Neural cell (in vitro differentiated cells): ENCODE data around the gene AMIGO3. TPM values are rescaled to one million over a fixed set of nuclear protein-coding genes. Genes with fewer than 3 reads are reported as not detected.
A peak's percentile ranks its signal among the peaks of the same experiment; 100 is the strongest.
"Not testable (repeated sequence)": the region's sequence is repeated elsewhere in the genome, so short reads cannot be mapped to it uniquely, and the experiment has no call there.

ENCODE experiments used
- H2AFZ ChIP-seq: fragments of 200-600, 300-800 bp; sonication (generic), shearing (Covaris generic); 2 replicates; pipeline ENCODE4 v1.6.0; 2014; ENCODE audit warnings: low read depth, mild to moderate bottlenecking, antibody characterized with exemption, low read length, moderate library complexity
- H3F3A ChIP-seq: fragments of 200-600 bp; shearing (Covaris generic); 2 replicates; pipeline ENCODE4 v1.6.1; 2016; ENCODE audit warnings: mild to moderate bottlenecking, moderate library complexity, mixed read lengths, antibody characterized with exemption, low read length; ENCODE audit not compliant: insufficient read depth, poor library complexity, severe bottlenecking
- H3K27ac ChIP-seq: fragments of 200-600, 300-800 bp; sonication (generic), shearing (Covaris generic); 2 replicates; pipeline ENCODE4 v1.5.1; 2014; ENCODE audit warnings: mild to moderate bottlenecking, low read length, moderate library complexity
- H3K27me3 ChIP-seq: fragments of 300-800, 200-600 bp; sonication (generic), shearing (Covaris generic); 2 replicates; pipeline ENCODE4 v1.6.0; 2014; ENCODE audit warnings: mild to moderate bottlenecking, low read depth, low read length, moderate library complexity; ENCODE audit not compliant: insufficient read depth
- H3K36me3 ChIP-seq: fragments of 300-800, 200-600 bp; sonication (generic), shearing (Covaris generic); 2 replicates; pipeline ENCODE4 v1.5.1; 2014; ENCODE audit warnings: mild to moderate bottlenecking, antibody characterized with exemption, low read length, moderate library complexity; ENCODE audit not compliant: insufficient read depth
- H3K4me2 ChIP-seq: fragments of 300-800, 200-600 bp; sonication (generic), shearing (Covaris generic); 2 replicates; pipeline ENCODE4 v1.6.0; 2014; ENCODE audit warnings: mild to moderate bottlenecking, low read length
- H3K4me3 ChIP-seq: fragments of 300-800, 200-600 bp; sonication (generic), shearing (Covaris generic); 2 replicates; pipeline ENCODE4 v1.5.1; 2014; ENCODE audit warnings: mild to moderate bottlenecking, low read length, moderate library complexity
- H3K79me2 ChIP-seq: fragments of 200-600 bp; shearing (Covaris generic); replicated peaks from 2 replicates; pipeline ENCODE4 v1.6.0; 2014; ENCODE audit warnings: mild to moderate bottlenecking, low read length, moderate library complexity; ENCODE audit not compliant: insufficient read depth
- H3K9ac ChIP-seq: fragments of 300-800, 200-600 bp; sonication (generic), shearing (Covaris generic); 2 replicates; pipeline ENCODE4 v1.6.1; 2016; ENCODE audit warnings: mild to moderate bottlenecking, low read length, mixed read lengths
- H3K9me2 ChIP-seq: fragments of 200-600 bp; shearing (Covaris generic); 2 replicates; pipeline ENCODE4 v1.6.1; 2016; ENCODE audit warnings: mild to moderate bottlenecking, low read length, mixed read lengths; ENCODE audit not compliant: insufficient read depth
- H3K9me3 ChIP-seq: fragments of 200-600, 300-800 bp; sonication (generic), shearing (Covaris generic); 2 replicates; pipeline ENCODE4 v1.6.1; 2016; ENCODE audit warnings: mild to moderate bottlenecking, mixed run types, low read length, moderate library complexity, mixed read lengths
- H4K20me1 ChIP-seq: fragments of 200-600 bp; shearing (Covaris generic); 2 replicates; pipeline ENCODE4 v1.6.1; 2016; ENCODE audit warnings: mild to moderate bottlenecking, mixed run types; ENCODE audit not compliant: insufficient read depth
- polyA plus RNA-seq: library from polyadenylated mRNA; depleted of rRNA; stranded (reverse); fragments of >200 nt; gene quantifications from 2 replicates; pipeline ENCODE4 v1.2.3, GENCODE V29; 2014

The AMIGO3 gene
- polyA plus RNA-seq, 1 donor from 2014 or later, result 4.0 TPM

DNA sequence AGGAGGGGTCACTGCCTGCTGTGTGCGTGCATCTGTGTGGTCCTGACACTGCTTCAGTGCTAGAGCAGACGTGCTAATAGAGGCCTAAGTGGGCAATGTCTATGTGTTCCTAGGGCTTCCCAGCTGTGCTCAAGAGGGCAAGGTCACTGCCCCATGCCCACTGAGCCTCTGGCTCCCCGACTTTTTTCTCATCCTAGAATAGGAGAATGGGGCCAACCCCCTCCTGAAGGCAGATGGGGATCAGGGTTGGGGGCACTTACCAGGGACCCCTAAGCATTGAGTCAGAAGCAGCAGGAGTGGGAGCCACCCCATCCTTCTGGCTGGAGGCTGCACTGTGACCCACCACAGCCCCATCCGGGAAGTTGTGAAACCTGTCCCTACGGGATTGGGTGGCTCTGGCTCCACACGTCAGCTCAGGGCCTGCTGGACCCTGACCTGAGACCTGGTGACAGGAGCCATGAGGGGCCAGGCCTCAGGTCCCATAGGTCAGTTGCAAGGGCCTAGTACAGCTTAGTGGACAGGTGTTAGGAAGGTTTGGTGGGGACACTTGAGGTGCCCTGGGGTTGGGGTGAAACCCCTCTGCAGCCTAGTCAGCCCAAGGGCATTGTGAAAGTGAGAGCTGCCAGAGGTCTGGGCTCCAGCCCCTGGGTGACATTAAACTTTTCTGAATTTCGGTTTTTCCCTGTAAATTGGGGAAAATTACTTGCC lies 31.0 kb downstream of the AMIGO3 start:
- not testable (repeated sequence) for H3K36me3 ChIP-seq, H3K79me2 ChIP-seq, H3K27me3 ChIP-seq, H3K9me3 ChIP-seq, H3F3A ChIP-seq, H3K9me2 ChIP-seq, H4K20me1 ChIP-seq
- Histone ChIP-seq H2AFZ (peak overlapping the region; percentile 89), H3K4me3 (peak overlapping the region; percentile 86), H3K4me2 (peak overlapping the region; percentile 82), H3K27ac (peak overlapping the region; percentile 79), H3K9ac (peak overlapping the region; percentile 78)

DNA sequence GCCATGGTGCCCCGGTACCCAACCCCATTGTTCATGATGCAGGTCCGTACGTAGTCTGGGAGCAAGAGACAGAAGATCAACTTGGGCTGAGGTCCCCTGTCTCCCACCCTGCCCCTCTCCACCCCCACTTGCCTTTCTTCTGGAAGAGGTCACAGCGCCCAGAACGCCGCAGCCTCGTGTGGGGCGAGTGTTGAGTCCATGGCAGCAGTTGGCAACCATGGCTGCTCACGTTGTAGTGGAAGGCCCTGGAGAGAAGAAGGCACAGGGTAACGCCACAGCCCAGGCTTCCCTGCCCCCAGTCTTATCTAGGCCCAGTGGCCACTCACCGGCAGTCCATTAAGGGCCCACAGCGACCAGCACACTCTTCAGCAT lies 32.1 kb downstream of the AMIGO3 start:
- H3K27me3 ChIP-seq, H3K9me3 ChIP-seq, H3K36me3 ChIP-seq, H3K79me2 ChIP-seq, H3F3A ChIP-seq, H3K4me3 ChIP-seq, H4K20me1 ChIP-seq, H2AFZ ChIP-seq, H3K9me2 ChIP-seq, H3K9ac ChIP-seq, H3K4me2 ChIP-seq, H3K27ac ChIP-seq: not testable (repeated sequence)

DNA sequence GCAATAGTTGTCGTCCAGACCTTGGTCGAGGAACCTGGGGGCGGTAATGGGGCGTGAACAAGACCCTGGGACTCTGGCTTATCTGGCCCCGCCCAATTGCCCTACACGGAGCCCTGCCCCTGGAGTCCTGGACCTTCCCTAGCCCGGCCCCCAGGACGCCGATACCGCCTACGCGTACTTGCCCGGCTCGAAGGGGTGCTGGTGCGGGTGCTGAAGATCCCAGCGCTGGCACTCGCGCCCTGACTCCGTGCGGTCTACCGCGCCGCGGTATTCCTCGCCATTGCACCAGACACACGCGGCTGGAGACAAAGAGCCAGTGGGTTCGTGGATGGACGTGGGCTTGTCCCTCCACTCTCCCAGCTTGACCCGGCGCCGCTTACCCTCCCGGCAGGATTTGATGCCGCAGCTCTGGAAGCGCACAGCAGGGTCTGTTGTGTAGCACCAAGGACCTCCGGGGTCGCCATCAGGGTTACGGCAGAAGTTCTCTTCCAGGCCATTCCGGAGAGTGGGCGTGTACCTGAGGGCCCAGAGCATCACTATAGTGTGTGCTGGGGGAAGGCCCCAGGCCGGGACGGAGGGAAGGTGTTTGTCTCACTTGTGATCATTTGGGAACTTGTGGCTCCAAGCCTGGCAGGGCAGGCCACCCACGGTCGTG lies 32.6 kb downstream of the AMIGO3 start:
- not testable (repeated sequence) for H3K9me2 ChIP-seq, H3K4me3 ChIP-seq, H4K20me1 ChIP-seq, H3K27ac ChIP-seq, H3K9ac ChIP-seq, H3K4me2 ChIP-seq, H3K27me3 ChIP-seq, H3K9me3 ChIP-seq, H2AFZ ChIP-seq, H3K36me3 ChIP-seq, H3K79me2 ChIP-seq, H3F3A ChIP-seq

DNA sequence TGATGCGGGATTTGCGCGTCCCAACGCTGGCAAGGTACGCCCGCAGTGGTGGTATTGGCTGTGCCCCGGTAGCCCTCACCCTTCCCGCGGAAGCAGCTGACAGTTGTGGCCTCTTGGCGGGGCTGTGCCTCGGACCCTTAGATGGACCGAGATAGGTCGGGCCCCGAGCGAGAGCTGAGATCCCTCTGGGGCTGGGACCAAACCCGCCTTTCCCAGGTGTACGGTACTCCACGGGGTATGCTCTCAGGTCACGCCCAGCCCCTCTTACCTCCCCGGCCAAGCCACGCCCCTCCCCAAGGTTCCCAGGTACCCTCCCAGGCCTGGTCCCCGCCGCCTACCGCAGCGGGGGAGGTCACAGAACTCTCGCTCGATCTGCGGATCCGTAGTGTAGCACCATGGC lies 33.1 kb downstream of the AMIGO3 start:
- not testable (repeated sequence) for H3K27ac ChIP-seq, H3K36me3 ChIP-seq, H3K79me2 ChIP-seq, H3K9me2 ChIP-seq, H4K20me1 ChIP-seq, H3K4me2 ChIP-seq, H2AFZ ChIP-seq, H3K27me3 ChIP-seq, H3K4me3 ChIP-seq, H3F3A ChIP-seq, H3K9me3 ChIP-seq, H3K9ac ChIP-seq

DNA sequence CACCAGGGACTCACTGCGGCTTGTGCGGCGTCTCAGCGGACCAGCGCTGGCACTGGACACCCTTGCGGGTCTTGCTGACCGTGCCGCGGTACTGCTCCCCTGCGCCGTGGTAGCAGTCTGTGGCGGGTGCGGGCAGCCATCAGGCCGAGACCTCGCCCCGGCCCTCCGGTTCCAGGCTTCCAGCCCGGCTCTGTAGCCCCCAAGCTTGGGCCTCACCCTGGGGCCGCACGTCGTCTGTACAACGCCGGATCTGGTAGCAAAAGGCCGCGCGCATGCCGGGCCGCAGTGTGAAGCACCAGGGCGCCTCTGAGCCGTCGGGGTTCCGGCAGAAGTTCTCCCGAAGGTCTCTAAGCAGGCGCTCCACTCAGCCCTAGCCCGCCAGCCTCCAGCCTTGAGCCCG lies 33.6 kb downstream of the AMIGO3 start:
- not testable (repeated sequence) for H3K79me2 ChIP-seq, H4K20me1 ChIP-seq, H3K27me3 ChIP-seq, H3K9me3 ChIP-seq, H3K27ac ChIP-seq, H3K4me3 ChIP-seq, H3K9me2 ChIP-seq, H3F3A ChIP-seq, H3K9ac ChIP-seq, H2AFZ ChIP-seq, H3K4me2 ChIP-seq, H3K36me3 ChIP-seq

DNA sequence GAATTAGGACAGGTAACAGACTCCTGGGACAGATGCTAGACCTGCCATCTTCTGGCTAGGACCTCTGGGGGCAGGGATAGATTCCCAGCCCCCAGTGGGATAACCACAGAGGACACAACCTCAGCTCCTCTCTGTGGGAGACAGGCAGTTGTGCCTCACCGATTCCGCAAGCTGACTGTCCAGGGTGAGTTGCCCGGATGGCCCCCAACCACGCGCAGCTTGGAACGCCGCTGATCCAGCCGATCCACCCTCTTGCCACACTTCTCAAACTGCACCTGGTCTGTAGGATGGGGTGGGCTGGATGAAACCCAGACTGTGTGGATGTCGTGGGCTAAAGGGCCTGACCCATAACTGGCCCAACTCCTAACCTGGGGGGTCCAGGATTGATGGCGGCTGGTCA lies 34.4 kb downstream of the AMIGO3 start:
- not testable (repeated sequence) for H4K20me1 ChIP-seq, H3K27me3 ChIP-seq, H2AFZ ChIP-seq, H3K4me3 ChIP-seq, H3K9ac ChIP-seq, H3K9me3 ChIP-seq, H3K79me2 ChIP-seq, H3K36me3 ChIP-seq, H3K27ac ChIP-seq, H3K4me2 ChIP-seq, H3F3A ChIP-seq, H3K9me2 ChIP-seq

DNA sequence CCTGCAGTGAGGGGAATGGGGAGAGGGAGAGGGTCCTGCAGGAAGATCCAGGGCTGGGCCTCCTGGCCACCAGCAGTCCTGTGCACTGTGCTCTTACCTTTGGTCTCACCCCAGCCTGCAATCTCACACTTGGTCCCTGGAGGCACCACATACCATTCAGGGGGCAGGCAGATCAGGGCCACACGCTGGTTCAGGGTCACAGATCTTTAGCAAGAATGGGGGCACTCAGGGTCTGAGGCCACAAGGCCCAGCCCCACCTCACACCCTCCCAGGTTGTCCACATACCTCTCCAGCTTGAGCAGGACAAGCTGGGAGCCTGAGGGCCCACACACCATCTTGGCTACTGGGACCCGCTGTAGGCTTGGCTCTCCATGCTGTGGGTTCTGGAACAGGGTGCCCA lies 35.0 kb downstream of the AMIGO3 start:
- H3K4me3 ChIP-seq, H3F3A ChIP-seq, H3K9me3 ChIP-seq, H4K20me1 ChIP-seq, H2AFZ ChIP-seq, H3K36me3 ChIP-seq, H3K27ac ChIP-seq, H3K27me3 ChIP-seq, H3K79me2 ChIP-seq, H3K4me2 ChIP-seq, H3K9me2 ChIP-seq, H3K9ac ChIP-seq: not testable (repeated sequence)
